Stimulated activated effector memory CD8-positive, alpha-beta T cell treated with anti-CD3 and anti-CD28 coated beads, Interleukin-12 subunit alpha, Interleukin-12 subunit beta, amount 100 ng/mL, for 72 hours (primary cell): Measurements from ENCODE around the gene PRR5L.
"Not testable (repeated sequence)": the region's sequence is repeated elsewhere in the genome, so short reads cannot be mapped to it uniquely, and the experiment has no call there.

Source experiments
- ATAC-seq: fragments of 150-1000 bp; cut with Tn5 transposase; 2 replicates; pipeline ENCODE4 v1.10.0; 2021
- DNase-seq, 2 donors: peaks; one replicate each; pipeline ENCODE4 v3.0.0; 2021 to 2022; ENCODE audit warnings: low spot score in 2 of 2
- H3K27ac Mint-ChIP-seq: one replicate; pipeline ENCODE4 v1.8.0; 2022; ENCODE audit warnings: mild to moderate bottlenecking, mixed read lengths
- H3K36me3 Mint-ChIP-seq: one replicate; pipeline ENCODE4 v1.8.0; 2022; ENCODE audit warnings: mild to moderate bottlenecking, mixed read lengths
- H3K4me1 Mint-ChIP-seq: one replicate; pipeline ENCODE4 v1.8.0; 2022; ENCODE audit warnings: mixed read lengths
- H3K4me3 Mint-ChIP-seq: one replicate; pipeline ENCODE4 v1.8.0; 2022; ENCODE audit warnings: mild to moderate bottlenecking, mixed read lengths
- H3K9me3 Mint-ChIP-seq: one replicate; pipeline ENCODE4 v1.8.0; 2022; ENCODE audit warnings: mixed read lengths

Gene PRR5L

GRCh38 chr11:36306888-36307287, 10.8 kb downstream of the PRR5L start:
- no peak for ATAC-seq
- H3K4me3 Mint-ChIP-seq, result no peak overlapping the region

GRCh38 chr11:36308577-36308976, 12.5 kb downstream of the PRR5L start:
- Mint-ChIP-seq H3K4me3 (no peak overlapping the region), H3K36me3 (no peaks in the 10 kb centered on the region), H3K27ac (no peak overlapping the region), H3K4me1 (peaks cover 20% of the 10 kb centered on the region), H3K9me3 (no peaks in the 10 kb centered on the region)
- DNase-seq (no peak), ATAC-seq (no peak)

More at GRCh38 chr11:36306888-36307287, 10.8 kb downstream of the PRR5L start:
- Mint-ChIP-seq H3K4me1 (peaks cover 12% of the 10 kb centered on the region), H3K9me3 (no peaks in the 10 kb centered on the region), H3K36me3 (no peaks in the 10 kb centered on the region), H3K27ac (peak overlapping the region; percentile 43)
- no peak for DNase-seq

GRCh38 chr11:36309779-36310178, 13.7 kb downstream of the PRR5L start:
- no peak overlapping the region for H3K4me3 Mint-ChIP-seq
- DNase-seq, result no peak
- no peaks in the 10 kb centered on the region for H3K36me3 Mint-ChIP-seq
- peaks cover 20% of the 10 kb centered on the region for H3K4me1 Mint-ChIP-seq
- H3K27ac Mint-ChIP-seq, result no peak overlapping the region
- no peak for ATAC-seq
- H3K9me3 Mint-ChIP-seq, result no peaks in the 10 kb centered on the region

GRCh38 chr11:36311926-36312595, 16.0 kb downstream of the PRR5L start:
- ATAC-seq, result peak; percentile 51
- no peak for DNase-seq
- H3K27ac Mint-ChIP-seq, result no peak overlapping the region

GRCh38 chr11:36312611-36313472, 16.8 kb downstream of the PRR5L start:
- no peak overlapping the region for H3K27ac Mint-ChIP-seq
- no peak for DNase-seq
- peaks cover 8% of the 10 kb centered on the region for H3K4me1 Mint-ChIP-seq
- H3K9me3 Mint-ChIP-seq, result no peaks in the 10 kb centered on the region
- no peaks in the 10 kb centered on the region for H3K36me3 Mint-ChIP-seq
- ATAC-seq, result peak; percentile 79
- H3K4me3 Mint-ChIP-seq, result no peak overlapping the region

More at GRCh38 chr11:36311926-36312595, 16.0 kb downstream of the PRR5L start:
- H3K9me3 Mint-ChIP-seq, result no peaks in the 10 kb centered on the region
- H3K4me1 Mint-ChIP-seq, result peaks cover 14% of the 10 kb centered on the region
- no peak overlapping the region for H3K4me3 Mint-ChIP-seq
- no peaks in the 10 kb centered on the region for H3K36me3 Mint-ChIP-seq

GRCh38 chr11:36313750-36314433, 17.8 kb downstream of the PRR5L start:
- Mint-ChIP-seq H3K36me3 (no peaks in the 10 kb centered on the region), H3K9me3 (no peaks in the 10 kb centered on the region), H3K27ac (no peak overlapping the region), H3K4me1 (peaks cover 8% of the 10 kb centered on the region), H3K4me3 (no peak overlapping the region)
- no peak for ATAC-seq
- DNase-seq, result no peak

- DNase-seq (no peak), ATAC-seq (no peak)
- no peaks in the 10 kb centered on the region for H3K36me3 Mint-ChIP-seq
- H3K4me1 Mint-ChIP-seq, result peaks cover 8% of the 10 kb centered on the region
- no peak overlapping the region for H3K4me3 Mint-ChIP-seq
- H3K9me3 Mint-ChIP-seq, result no peaks in the 10 kb centered on the region
- no peak overlapping the region for H3K27ac Mint-ChIP-seq
These were observed 18.3 kb downstream of the PRR5L start for GRCh38 chr11:36314434-36314767.

GRCh38 chr11:36316049-36316448, 20.0 kb downstream of the PRR5L start:
- no peak overlapping the region for H3K27ac Mint-ChIP-seq
- no peak for DNase-seq
- ATAC-seq, result no peak
- H3K9me3 Mint-ChIP-seq, result no peaks in the 10 kb centered on the region
- peaks cover 8% of the 10 kb centered on the region for H3K4me1 Mint-ChIP-seq
- no peaks in the 10 kb centered on the region for H3K36me3 Mint-ChIP-seq
- H3K4me3 Mint-ChIP-seq, result no peak overlapping the region

- Mint-ChIP-seq H3K27ac (no peak overlapping the region), H3K36me3 (no peaks in the 10 kb centered on the region), H3K9me3 (no peaks in the 10 kb centered on the region), H3K4me1 (peaks cover 5% of the 10 kb centered on the region), H3K4me3 (no peak overlapping the region)
- ATAC-seq (no peak), DNase-seq (no peak)
These were observed 21.9 kb downstream of the PRR5L start for GRCh38 chr11:36317992-36318391.

- H3K36me3 Mint-ChIP-seq, DNase-seq, ATAC-seq, H3K4me1 Mint-ChIP-seq, H3K4me3 Mint-ChIP-seq, H3K27ac Mint-ChIP-seq, H3K9me3 Mint-ChIP-seq: not testable (repeated sequence)
These were observed 28.9 kb downstream of the PRR5L start for GRCh38 chr11:36324956-36325355.

GRCh38 chr11:36325403-36325802, 29.3 kb downstream of the PRR5L start:
- not testable (repeated sequence) for H3K9me3 Mint-ChIP-seq, H3K27ac Mint-ChIP-seq, DNase-seq, ATAC-seq, H3K4me3 Mint-ChIP-seq, H3K4me1 Mint-ChIP-seq, H3K36me3 Mint-ChIP-seq

GRCh38 chr11:36326524-36327419, 30.7 kb downstream of the PRR5L start:
- DNase-seq (no peak), ATAC-seq (no peak)
- Mint-ChIP-seq H3K36me3 (no peaks in the 10 kb centered on the region), H3K4me3 (no peak overlapping the region), H3K4me1 (no peaks in the 10 kb centered on the region), H3K9me3 (no peaks in the 10 kb centered on the region), H3K27ac (no peak overlapping the region)

GRCh38 chr11:36328966-36329673, 33.0 kb downstream of the PRR5L start:
- Mint-ChIP-seq H3K36me3 (no peaks in the 10 kb centered on the region), H3K4me1 (peaks cover 6% of the 10 kb centered on the region), H3K9me3 (no peaks in the 10 kb centered on the region), H3K27ac (no peak overlapping the region), H3K4me3 (no peak overlapping the region)
- ATAC-seq (no peak), DNase-seq (no peak)

GRCh38 chr11:36330411-36330810, 34.3 kb downstream of the PRR5L start:
- Mint-ChIP-seq H3K27ac (no peak overlapping the region), H3K4me1 (peaks cover 6% of the 10 kb centered on the region), H3K36me3 (no peaks in the 10 kb centered on the region), H3K9me3 (no peaks in the 10 kb centered on the region), H3K4me3 (no peak overlapping the region)
- DNase-seq (no peak), ATAC-seq (no peak)
